Stimulated activated CD8-positive, alpha-beta memory T cell treated with anti-CD3 and anti-CD28 coated beads, Interleukin-4, amount 100 ng/mL, for 48 hours (primary cell): ENCODE results near the gene LSM4.
A peak's percentile ranks its signal among the peaks of the same experiment; 100 is the strongest.

Source experiments
- DNase-seq: peaks from one replicate; pipeline ENCODE4 v3.0.0-alpha.2; 2020

LSM4 gene

GRCh38 chr19:18291019-18291524, 31.8 kb downstream of the LSM4 start:
- DNase-seq, result no peak

GRCh38 chr19:18290302-18291018, 32.4 kb downstream of the LSM4 start:
- DNase-seq, result peak; percentile 96

- DNase-seq, result no peak
Measured at GRCh38 chr19:18289471-18290301, 33.2 kb downstream of the LSM4 start.

GRCh38 chr19:18287836-18288772, 34.8 kb downstream of the LSM4 start:
- no peak for DNase-seq

- no peak for DNase-seq
Measured at GRCh38 chr19:18286973-18287635, 35.8 kb downstream of the LSM4 start.

- peak; percentile 78 for DNase-seq
Measured at GRCh38 chr19:18284712-18285360, 38.0 kb downstream of the LSM4 start.

- DNase-seq, result no peak
Measured at GRCh38 chr19:18283338-18283737, 39.5 kb downstream of the LSM4 start.

GRCh38 chr19:18282788-18283141, 40.1 kb downstream of the LSM4 start:
- peak; percentile 57 for DNase-seq

GRCh38 chr19:18282021-18282787, 40.7 kb downstream of the LSM4 start:
- peak; percentile 65 for DNase-seq

- DNase-seq, result peak; percentile 97
Measured at GRCh38 chr19:18281082-18282020, 41.5 kb downstream of the LSM4 start, which contains the start of gene JUND. Gene JUND, minus strand, starts transcription at chr19:18281622. Its CDS starts 138 bp downstream, at chr19:18281484.

GRCh38 chr19:18280247-18281081, 42.4 kb downstream of the LSM4 start:
- peak; percentile 77 for DNase-seq

GRCh38 chr19:18279516-18280246, 43.2 kb downstream of the LSM4 start:
- peak; percentile 92 for DNase-seq

GRCh38 chr19:18279266-18279515, 43.7 kb downstream of the LSM4 start:
- DNase-seq, result no peak

GRCh38 chr19:18278521-18279265, 44.2 kb downstream of the LSM4 start:
- peak; percentile 71 for DNase-seq

- peak; percentile 46 for DNase-seq
Measured at GRCh38 chr19:18274781-18275356, 48.0 kb downstream of the LSM4 start.

- DNase-seq, result peak; percentile 64
Measured at GRCh38 chr19:18274219-18274780, 48.6 kb downstream of the LSM4 start, which contains the start of gene IQCN. Gene IQCN, minus strand, starts transcription at chr19:18274452. Its CDS starts 4,974 bp downstream, at chr19:18269478.
